Measurements from ENCODE around the gene CHD9NB. TPM values are rescaled to one million over a fixed set of nuclear protein-coding genes. Genes with fewer than 3 reads are reported as not detected.

CHD9NB gene
- polyA plus RNA-seq = 1 to 10 TPM in 2 of 3 donors, under 1 TPM in 1; 0.45 to 4.3 (median 1.2) TPM

GRCh38 chr16:53052519-53053501, at the start of gene CHD9NB:
Gene CHD9NB, minus strand, starts transcription at chr16:53052897. Its CDS starts 8,739 bp downstream, at chr16:53044158.
- H3K27ac ChIP-seq (ENCODE audit: low read depth, low read length) = no peak within 1 kb of the TSS
- WGBS, 3 donors = 45 to 71% (median 67%) methylated on average over 2 of the region's 2 CpGs

- no peak overlapping the region for H3K27ac ChIP-seq (ENCODE audit: low read depth, low read length)
- 81 to 99% (median 93%) methylated on average over 1 of the region's 1 CpG for WGBS, 3 donors
Measured at GRCh38 chr16:53100889-53101288, 48.2 kb upstream of the CHD9NB start.

GRCh38 chr16:53100131-53100748, 47.5 kb upstream of the CHD9NB start:
- WGBS, 3 donors = 51 to 55% (median 55%) methylated on average over 9 of the region's 9 CpGs
- H3K27ac ChIP-seq (ENCODE audit: low read depth, low read length) = no peak overlapping the region

- H3K27ac ChIP-seq (ENCODE audit: low read depth, low read length) = peak overlapping the region; percentile 90
- 2 to 3% (median 2%) methylated on average over 25 to 26 of the region's 26 CpGs for WGBS, 3 donors
Measured at GRCh38 chr16:53099318-53100130, 46.8 kb upstream of the CHD9NB start.

GRCh38 chr16:53098526-53099317, 46.0 kb upstream of the CHD9NB start:
- WGBS, 3 donors = 4 to 44% (median 8%) methylated on average over 16 of the region's 16 CpGs
- peak overlapping the region; percentile 90 for H3K27ac ChIP-seq (ENCODE audit: low read depth, low read length)

- 62 to 78% (median 71%) methylated on average over 4 of the region's 4 CpGs for WGBS, 3 donors
- H3K27ac ChIP-seq (ENCODE audit: low read depth, low read length) = no peak overlapping the region
Measured at GRCh38 chr16:53097190-53097589, 44.5 kb upstream of the CHD9NB start.

- WGBS, 3 donors = 35 to 64% (median 44%) methylated on average over 10 of the region's 10 CpGs
Measured at GRCh38 chr16:53094013-53094630, 41.4 kb upstream of the CHD9NB start.

GRCh38 chr16:53093162-53093744, 40.6 kb upstream of the CHD9NB start:
- H3K27ac ChIP-seq (ENCODE audit: low read depth, low read length) = no peak overlapping the region
- 91 to 94% (median 94%) methylated on average over 5 of the region's 5 CpGs for WGBS, 3 donors

More at GRCh38 chr16:53094013-53094630, 41.4 kb upstream of the CHD9NB start:
- H3K27ac ChIP-seq (ENCODE audit: low read depth, low read length) = no peak overlapping the region

- WGBS, 3 donors = 48 to 88% (median 84%) methylated on average over 2 of the region's 2 CpGs
Measured at GRCh38 chr16:53092284-53092683, 39.6 kb upstream of the CHD9NB start.

GRCh38 chr16:53091466-53092211, 38.9 kb upstream of the CHD9NB start:
- no peak overlapping the region for H3K27ac ChIP-seq (ENCODE audit: low read depth, low read length)
- 24 to 68% (median 28%) methylated on average over 7 of the region's 7 CpGs for WGBS, 3 donors

More at GRCh38 chr16:53092284-53092683, 39.6 kb upstream of the CHD9NB start:
- H3K27ac ChIP-seq (ENCODE audit: low read depth, low read length) = no peak overlapping the region

- peak overlapping the region; percentile 56 for H3K27ac ChIP-seq (ENCODE audit: low read depth, low read length)
- WGBS, 3 donors = 3 to 62% (median 8%) methylated on average over 13 of the region's 13 CpGs
Measured at GRCh38 chr16:53090591-53091411, 38.1 kb upstream of the CHD9NB start.

GRCh38 chr16:53090286-53090590, 37.5 kb upstream of the CHD9NB start:
- WGBS, 3 donors = 25 to 66% (median 25%) methylated on average over 5 of the region's 5 CpGs
- H3K27ac ChIP-seq (ENCODE audit: low read depth, low read length) = peak overlapping the region; percentile 56

GRCh38 chr16:53089434-53090285, 37.0 kb upstream of the CHD9NB start:
- WGBS, 3 donors = 33 to 57% (median 37%) methylated on average over 4 of the region's 4 CpGs
- H3K27ac ChIP-seq (ENCODE audit: low read depth, low read length) = peak overlapping the region; percentile 56

- 66 to 81% (median 68%) methylated on average over 3 of the region's 3 CpGs for WGBS, 3 donors
- peak overlapping the region; percentile 61 for H3K27ac ChIP-seq (ENCODE audit: low read depth, low read length)
Measured at GRCh38 chr16:53087101-53087500, 34.4 kb upstream of the CHD9NB start.

- H3K27ac ChIP-seq (ENCODE audit: low read depth, low read length) = peak overlapping the region; percentile 46
- 55 to 73% (median 62%) methylated on average over 6 of the region's 6 CpGs for WGBS, 3 donors
Measured at GRCh38 chr16:53085931-53086421, 33.3 kb upstream of the CHD9NB start.
